Frontal cortex (tissue), 4 donors: ENCODE results near the gene CSNK2B. TPM values are rescaled to one million over a fixed set of nuclear protein-coding genes. Genes with fewer than 3 reads are reported as not detected.

Experiments
- DNase-seq, 2 donors: peaks; one replicate each; pipeline ENCODE4 v3.0.0; 2012; ENCODE audit warnings: low spot score in 2 of 2
- FAIRE-seq: peaks from 2 replicates; lab custom pipeline; 2012; peaks lifted over from hg19 to GRCh38; lab: Jason Lieb, UNC
- total RNA-seq: library from RNA; depleted of rRNA; stranded (reverse); fragments of >200 nt; gene quantifications from one replicate; pipeline ENCODE4 v1.2.3, GENCODE V29; 2014
- donor health status: control.
- donor health status: control.
- donor health status: control.

Gene CSNK2B
- total RNA-seq, result 66.0 TPM

GRCh38 chr6:31665501-31666336, at the start of gene CSNK2B:
CSNK2B (plus strand) TSS chr6:31666080; CDS start chr6:31666832, 752 bp downstream.
- DNase-seq (peak; percentile 95 to 98), FAIRE-seq (no peak)

GRCh38 chr6:31617010-31617409, 48.9 kb upstream of the CSNK2B start:
- no peak for FAIRE-seq
- no peak for DNase-seq

GRCh38 chr6:31619805-31620585, 45.9 kb upstream of the CSNK2B start:
- FAIRE-seq, result peak; percentile 48
- peak; percentile 79 to 91 for DNase-seq

GRCh38 chr6:31620586-31621319, 45.1 kb upstream of the CSNK2B start, which contains the start of gene PRRC2A:
PRRC2A (plus strand) TSS chr6:31620715; CDS start chr6:31622790, 2,075 bp downstream.
- DNase-seq (peak; percentile 96 to 98), FAIRE-seq (no peak)

GRCh38 chr6:31621320-31621939, 44.5 kb upstream of the CSNK2B start:
- FAIRE-seq, result no peak
- DNase-seq, result no peak

- FAIRE-seq (no peak), DNase-seq (no peak)
These were observed 43.9 kb upstream of the CSNK2B start for GRCh38 chr6:31621991-31622390.

- no peak for DNase-seq
- no peak for FAIRE-seq
These were observed 43.2 kb upstream of the CSNK2B start for GRCh38 chr6:31622684-31623091.

- FAIRE-seq, result no peak
These were observed 41.8 kb upstream of the CSNK2B start for GRCh38 chr6:31624070-31624469.

GRCh38 chr6:31626952-31627351, 38.9 kb upstream of the CSNK2B start:
- DNase-seq, result no peak
- FAIRE-seq, result no peak

More at GRCh38 chr6:31624070-31624469, 41.8 kb upstream of the CSNK2B start:
- no peak for DNase-seq

GRCh38 chr6:31627690-31628287, 38.1 kb upstream of the CSNK2B start:
- FAIRE-seq (no peak), DNase-seq (no peak)

- DNase-seq (no peak), FAIRE-seq (no peak)
These were observed 36.9 kb upstream of the CSNK2B start for GRCh38 chr6:31629014-31629413.

- no peak for FAIRE-seq
- DNase-seq, result no peak
These were observed 35.5 kb upstream of the CSNK2B start for GRCh38 chr6:31630177-31630934.

- DNase-seq (no peak), FAIRE-seq (no peak)
These were observed 34.7 kb upstream of the CSNK2B start for GRCh38 chr6:31631209-31631608.

- FAIRE-seq (no peak), DNase-seq (no peak)
These were observed 34.1 kb upstream of the CSNK2B start for GRCh38 chr6:31631681-31632278.

- no peak for DNase-seq
- FAIRE-seq, result no peak
These were observed 33.5 kb upstream of the CSNK2B start for GRCh38 chr6:31632279-31632946.

- no peak for FAIRE-seq
- DNase-seq, result no peak
These were observed 32.4 kb upstream of the CSNK2B start for GRCh38 chr6:31633447-31633846.

- DNase-seq, result no peak
- FAIRE-seq, result no peak
These were observed 31.7 kb upstream of the CSNK2B start for GRCh38 chr6:31634131-31634530.
